Lung (tissue), 12 donors: Measurements from ENCODE around the gene SPECC1. TPM values are rescaled to one million over a fixed set of nuclear protein-coding genes. Genes with fewer than 3 reads are reported as not detected.

Experiments
- ATAC-seq: fragments of 200-7000 bp; cut with Tn5 transposase; one replicate; pipeline ENCODE4 v1.9.1; 2020; ENCODE audit warnings: moderate number of reproducible peaks; ENCODE audit not compliant: insufficient read depth, low FRiP score
- DNase-seq, 3 donors: peaks; one replicate each; pipeline ENCODE4 v3.0.0-alpha.2; 2013 to 2017
- H3K27ac ChIP-seq, 2 donors: one replicate each; pipeline ENCODE4 v1.5.1; 2013; ENCODE audit warnings: mild to moderate bottlenecking in 2 of 2, moderate library complexity in 2 of 2, control low read depth in 1 of 2, inconsistent platforms in 1 of 2, low read depth in 1 of 2, low read length in 1 of 2
- H3K27me3 ChIP-seq, 3 donors: one replicate each; pipeline ENCODE4 v1.5.1; 2013; ENCODE audit warnings: low read length in 2 of 3; ENCODE audit not compliant: control insufficient read depth in 3 of 3, insufficient read depth in 3 of 3
- H3K36me3 ChIP-seq, 4 donors: one replicate each; pipeline ENCODE4 v1.5.1; 2013; ENCODE audit warnings: low read length in 4 of 4, mild to moderate bottlenecking in 1 of 4, moderate library complexity in 1 of 4; ENCODE audit not compliant: control insufficient read depth in 4 of 4, insufficient read depth in 4 of 4
- H3K4me1 ChIP-seq, 5 donors: one replicate each; pipeline ENCODE4 v1.5.1; 2013; ENCODE audit warnings: low read length in 5 of 5, mild to moderate bottlenecking in 2 of 5, moderate library complexity in 1 of 5; ENCODE audit not compliant: control insufficient read depth in 5 of 5, insufficient read depth in 5 of 5
- H3K4me3 ChIP-seq: one replicate; pipeline ENCODE4 v1.5.1; 2013; ENCODE audit warnings: mild to moderate bottlenecking, control low read depth, moderate library complexity
- H3K9ac ChIP-seq, 2 donors: one replicate each; pipeline ENCODE4 v1.5.1; 2013; ENCODE audit warnings: low read length in 2 of 2, control low read depth in 1 of 2; ENCODE audit not compliant: insufficient read depth in 1 of 2
- H3K9me3 ChIP-seq, 4 donors: one replicate each; pipeline ENCODE4 v1.5.1; 2013; ENCODE audit warnings: low read length in 3 of 4, mild to moderate bottlenecking in 1 of 4, moderate library complexity in 1 of 4; ENCODE audit not compliant: control insufficient read depth in 4 of 4, insufficient read depth in 3 of 4
- CTCF ChIP-seq: IDR thresholded peaks from 2 replicates; pipeline ENCODE4 v1.5.1; 2012; ENCODE audit warnings: mild to moderate bottlenecking; ENCODE audit errors: control extremely low read depth, extremely low read depth
- WGBS, 2 donors: extraction: QIAGEN DNeasy Blood & Tissue Kit; methylation state at CpG; one replicate each; pipeline ENCODE4 v1.1.7; 2013; 5-methylcytosine and 5-hydroxymethylcytosine counted together
- polyA plus RNA-seq, 2 donors: library from polyadenylated mRNA; stranded (reverse); fragments of 200-250 nt; gene quantifications; one replicate each; pipeline ENCODE4 v1.2.1, GENCODE V29; 2013
- total RNA-seq, 2 donors: library from RNA; depleted of rRNA in 1 of 2; stranded (reverse); fragments of >200 nt in 1 of 2; gene quantifications; one replicate each; pipeline ENCODE4 v1.2.1, GENCODE V29; 2014 to 2021
- donor health status: control.
- donor health status: control.
- donor health status: Bipolar disorder and iron deficiency.
- donor health status: healthy.
- donor health status: DM: yes; HTN: yes; CAD: no.

SPECC1 gene
- total and polyA plus RNA-seq, 4 donors: 8.8 to 27.1 (median 14.7) TPM

DNA sequence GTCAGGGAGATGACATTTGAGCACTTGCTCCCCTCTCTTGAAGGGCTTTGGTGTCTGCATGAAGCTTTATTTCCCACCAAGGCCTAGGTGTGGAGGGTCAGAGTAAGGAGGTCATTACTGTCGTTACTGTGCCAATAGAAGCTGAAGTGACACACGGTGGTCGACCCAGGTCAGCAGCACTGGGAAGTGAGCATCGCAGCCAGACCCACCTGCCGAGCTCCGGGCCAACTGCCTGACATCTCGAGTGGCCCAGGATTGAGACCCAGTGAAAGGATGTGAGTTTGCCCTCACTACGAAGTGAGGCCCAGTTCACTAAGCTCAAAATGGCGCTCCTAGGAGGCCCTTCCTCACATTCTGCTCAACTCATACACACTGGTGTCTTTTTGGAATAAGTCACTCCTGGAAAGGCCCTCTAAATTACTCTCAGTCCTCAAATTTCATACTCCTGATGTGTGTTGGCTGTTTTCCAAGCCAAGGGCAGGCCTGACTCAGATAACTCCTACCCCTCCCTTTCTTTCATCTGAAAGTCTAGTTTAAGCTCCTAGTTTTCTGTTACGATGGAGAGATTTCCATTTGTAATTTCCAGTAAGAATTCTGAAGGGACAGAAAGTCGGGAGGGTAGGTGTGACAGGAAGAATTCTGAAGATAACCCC, 257.8 kb downstream of the SPECC1 start:
- no peaks in the 10 kb centered on the region for H3K27me3 ChIP-seq
- H3K4me3 ChIP-seq: no peak overlapping the region
- H3K9me3 ChIP-seq: no peaks in the 10 kb centered on the region
- H3K4me1 ChIP-seq: peaks cover 0 to 13% (median 3%) of the 10 kb centered on the region in 5 donors
- WGBS, 2 donors: 86 to 89% methylated on average over 11 of the region's 11 CpGs
- no peak overlapping the region for H3K27ac ChIP-seq
- H3K36me3 ChIP-seq: no peaks in the 10 kb centered on the region
- ATAC-seq (no peak), DNase-seq (peak in 2 of 3 donors; percentile 40 to 75)
- H3K9ac ChIP-seq: no peak overlapping the region
- TF ChIP-seq CTCF: no peak

- 8 to 18% methylated on average over 3 of the region's 3 CpGs for WGBS, 2 donors
Observed at GRCh38 chr17:20267459-20267842, 258.3 kb downstream of the SPECC1 start.

DNA sequence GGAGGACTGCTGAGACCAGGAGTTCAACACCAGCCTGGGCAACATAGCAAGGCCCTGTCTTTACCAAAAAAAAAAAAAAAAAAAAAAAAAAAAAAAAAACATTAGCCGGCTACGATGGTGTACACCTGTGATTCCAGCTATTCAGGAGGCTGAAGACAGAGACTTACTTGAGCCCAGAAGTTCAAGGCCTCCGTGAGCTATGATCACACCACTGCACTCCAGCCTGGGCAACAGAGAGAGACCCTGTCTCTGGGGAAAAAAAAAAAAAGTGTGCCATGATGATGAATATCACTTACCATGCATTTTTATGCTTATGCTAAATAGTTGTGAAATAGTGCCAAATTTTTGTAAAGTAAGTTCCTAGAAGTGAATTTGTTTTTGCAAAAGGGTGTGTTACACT, 261.2 kb downstream of the SPECC1 start:
- Histone ChIP-seq H3K9ac (no peak overlapping the region), H3K27ac (no peak overlapping the region), H3K9me3 (peaks cover 0 to 2% (median 0%) of the 10 kb centered on the region in 4 donors), H3K27me3 (no peaks in the 10 kb centered on the region), H3K4me1 (peaks cover 0 to 13% (median 3%) of the 10 kb centered on the region in 5 donors), H3K36me3 (peaks cover 0 to 2% (median 0%) of the 10 kb centered on the region in 4 donors), H3K4me3 (no peak overlapping the region)
- DNase-seq (no peak), ATAC-seq (no peak)
- TF ChIP-seq CTCF: no peak
- WGBS, 2 donors: 96 to 100% methylated on average over 2 to 3 of the region's 3 CpGs

More at GRCh38 chr17:20267459-20267842, 258.3 kb downstream of the SPECC1 start:
- Histone ChIP-seq H3K9ac (no peak overlapping the region), H3K4me1 (peaks cover 0 to 13% (median 3%) of the 10 kb centered on the region in 5 donors), H3K9me3 (no peaks in the 10 kb centered on the region), H3K27ac (no peak overlapping the region), H3K36me3 (no peaks in the 10 kb centered on the region), H3K4me3 (no peak overlapping the region), H3K27me3 (no peaks in the 10 kb centered on the region)
- no peak for TF ChIP-seq CTCF
- no peak for ATAC-seq
- peak; percentile 13 to 55 (median 27) for DNase-seq
